Neural progenitor cell (in vitro differentiated cells): ENCODE data around the gene MVD.

Experiments used
- EZH2 ChIP-seq: fragments of 200-600 bp; sonication (generic); IDR thresholded peaks from 2 replicates; pipeline ENCODE4 v1.6.1; 2017; ENCODE audit warnings: antibody characterized with exemption, mild to moderate bottlenecking, moderate library complexity
- EZH2phosphoT487 ChIP-seq: fragments of 200-600 bp; sonication (generic); IDR thresholded peaks from 2 replicates; pipeline ENCODE4 v1.6.1; 2017; ENCODE audit warnings: antibody characterized with exemption
- TF ChIP-seq, protein P1 (sequence below): fragments of 200-600 bp; sonication (generic); IDR thresholded peaks from 2 replicates; pipeline ENCODE4 v1.5.1; 2017; ENCODE audit warnings: antibody characterized with exemption, mild to moderate bottlenecking

DNA sequence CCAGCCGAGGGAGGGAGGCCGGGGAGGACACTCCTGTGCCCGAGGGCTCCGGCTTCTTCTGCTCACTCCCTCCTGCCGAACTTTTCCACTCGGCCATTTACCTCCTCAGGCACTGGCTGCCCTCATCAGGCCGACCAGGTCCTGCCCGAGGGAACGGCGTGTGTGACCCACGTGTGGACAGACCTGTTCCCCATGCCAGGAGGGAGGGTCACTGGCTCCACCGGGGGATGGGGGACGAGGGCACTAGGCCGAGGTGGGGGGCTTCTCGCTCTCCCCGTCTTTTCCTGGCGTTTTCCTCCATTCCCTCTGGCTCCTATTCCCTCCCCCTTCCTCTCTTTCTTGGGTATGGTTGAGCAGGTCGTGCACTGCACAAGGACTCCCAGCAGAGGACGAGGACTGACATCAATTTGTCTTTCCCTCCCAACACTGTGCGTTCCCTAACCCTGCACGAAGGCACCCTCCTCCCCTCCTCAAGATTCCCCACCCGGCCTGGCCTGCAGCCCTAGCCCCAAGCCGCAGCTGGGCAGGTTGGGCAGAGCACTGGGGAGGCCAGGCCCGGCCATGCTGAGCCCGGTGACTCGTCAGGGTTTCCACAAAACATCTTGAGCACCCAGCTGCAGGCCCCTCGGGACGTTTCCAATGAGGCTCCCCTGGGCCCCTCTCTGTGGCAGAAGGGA lies 27.8 kb downstream of the MVD start:
- TF ChIP-seq, protein P1, sequence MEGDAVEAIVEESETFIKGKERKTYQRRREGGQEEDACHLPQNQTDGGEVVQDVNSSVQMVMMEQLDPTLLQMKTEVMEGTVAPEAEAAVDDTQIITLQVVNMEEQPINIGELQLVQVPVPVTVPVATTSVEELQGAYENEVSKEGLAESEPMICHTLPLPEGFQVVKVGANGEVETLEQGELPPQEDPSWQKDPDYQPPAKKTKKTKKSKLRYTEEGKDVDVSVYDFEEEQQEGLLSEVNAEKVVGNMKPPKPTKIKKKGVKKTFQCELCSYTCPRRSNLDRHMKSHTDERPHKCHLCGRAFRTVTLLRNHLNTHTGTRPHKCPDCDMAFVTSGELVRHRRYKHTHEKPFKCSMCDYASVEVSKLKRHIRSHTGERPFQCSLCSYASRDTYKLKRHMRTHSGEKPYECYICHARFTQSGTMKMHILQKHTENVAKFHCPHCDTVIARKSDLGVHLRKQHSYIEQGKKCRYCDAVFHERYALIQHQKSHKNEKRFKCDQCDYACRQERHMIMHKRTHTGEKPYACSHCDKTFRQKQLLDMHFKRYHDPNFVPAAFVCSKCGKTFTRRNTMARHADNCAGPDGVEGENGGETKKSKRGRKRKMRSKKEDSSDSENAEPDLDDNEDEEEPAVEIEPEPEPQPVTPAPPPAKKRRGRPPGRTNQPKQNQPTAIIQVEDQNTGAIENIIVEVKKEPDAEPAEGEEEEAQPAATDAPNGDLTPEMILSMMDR: no peak
- TF ChIP-seq EZH2: no peak
- no peak for TF ChIP-seq EZH2phosphoT487
